ENCODE results near the gene OR2T3.
"Not testable (repeated sequence)": the region's sequence is repeated elsewhere in the genome, so short reads cannot be mapped to it uniquely, and the experiment has no call there.

DNA sequence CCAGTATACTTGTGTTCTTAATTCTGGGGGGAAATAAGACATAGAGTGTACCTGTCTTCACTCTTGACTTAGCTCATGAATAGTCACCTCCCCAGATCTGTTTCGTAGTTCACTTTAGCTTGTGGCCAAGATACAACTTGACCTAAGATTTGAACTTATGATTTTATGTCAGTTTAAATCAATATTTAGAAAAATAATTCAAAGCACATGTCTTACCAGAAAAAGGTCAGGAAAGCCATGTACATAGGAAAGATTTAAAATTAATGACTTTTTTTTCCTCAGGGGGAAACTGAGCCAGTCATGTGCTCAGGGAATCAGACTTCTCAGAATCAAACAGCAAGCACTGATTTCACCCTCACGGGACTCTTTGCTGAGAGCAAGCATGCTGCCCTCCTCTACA is at the start of gene OR2T3:
- TF ChIP-seq FOXA1 (IDR thresholded peaks at IDR 0.05); ZBTB33 (IDR thresholded peaks at IDR 0.05); CTCF (IDR thresholded peaks at IDR 0.05; ENCODE audit: low read depth, low read length, missing input control); EGR1 (IDR thresholded peaks at IDR 0.05; ENCODE audit: low read depth in 2 of 2); HNF4G (IDR thresholded peaks at IDR 0.05); YY1 (IDR thresholded peaks at IDR 0.05): not testable (repeated sequence)
- TF ChIP-seq, protein P1, sequence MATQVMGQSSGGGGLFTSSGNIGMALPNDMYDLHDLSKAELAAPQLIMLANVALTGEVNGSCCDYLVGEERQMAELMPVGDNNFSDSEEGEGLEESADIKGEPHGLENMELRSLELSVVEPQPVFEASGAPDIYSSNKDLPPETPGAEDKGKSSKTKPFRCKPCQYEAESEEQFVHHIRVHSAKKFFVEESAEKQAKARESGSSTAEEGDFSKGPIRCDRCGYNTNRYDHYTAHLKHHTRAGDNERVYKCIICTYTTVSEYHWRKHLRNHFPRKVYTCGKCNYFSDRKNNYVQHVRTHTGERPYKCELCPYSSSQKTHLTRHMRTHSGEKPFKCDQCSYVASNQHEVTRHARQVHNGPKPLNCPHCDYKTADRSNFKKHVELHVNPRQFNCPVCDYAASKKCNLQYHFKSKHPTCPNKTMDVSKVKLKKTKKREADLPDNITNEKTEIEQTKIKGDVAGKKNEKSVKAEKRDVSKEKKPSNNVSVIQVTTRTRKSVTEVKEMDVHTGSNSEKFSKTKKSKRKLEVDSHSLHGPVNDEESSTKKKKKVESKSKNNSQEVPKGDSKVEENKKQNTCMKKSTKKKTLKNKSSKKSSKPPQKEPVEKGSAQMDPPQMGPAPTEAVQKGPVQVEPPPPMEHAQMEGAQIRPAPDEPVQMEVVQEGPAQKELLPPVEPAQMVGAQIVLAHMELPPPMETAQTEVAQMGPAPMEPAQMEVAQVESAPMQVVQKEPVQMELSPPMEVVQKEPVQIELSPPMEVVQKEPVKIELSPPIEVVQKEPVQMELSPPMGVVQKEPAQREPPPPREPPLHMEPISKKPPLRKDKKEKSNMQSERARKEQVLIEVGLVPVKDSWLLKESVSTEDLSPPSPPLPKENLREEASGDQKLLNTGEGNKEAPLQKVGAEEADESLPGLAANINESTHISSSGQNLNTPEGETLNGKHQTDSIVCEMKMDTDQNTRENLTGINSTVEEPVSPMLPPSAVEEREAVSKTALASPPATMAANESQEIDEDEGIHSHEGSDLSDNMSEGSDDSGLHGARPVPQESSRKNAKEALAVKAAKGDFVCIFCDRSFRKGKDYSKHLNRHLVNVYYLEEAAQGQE (IDR thresholded peaks at IDR 0.05) = not testable (repeated sequence)
- TF ChIP-seq, protein P2, sequence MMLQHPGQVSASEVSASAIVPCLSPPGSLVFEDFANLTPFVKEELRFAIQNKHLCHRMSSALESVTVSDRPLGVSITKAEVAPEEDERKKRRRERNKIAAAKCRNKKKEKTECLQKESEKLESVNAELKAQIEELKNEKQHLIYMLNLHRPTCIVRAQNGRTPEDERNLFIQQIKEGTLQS (IDR thresholded peaks at IDR 0.05) = not testable (repeated sequence)

Measured in liver (tissue), 3 donors.